Mesendoderm (in vitro differentiated cells): Measurements from ENCODE around the gene CRTC1.

Experiments used
- DNase-seq: peaks from one replicate; pipeline ENCODE4 v3.0.0; 2013
- H2AK5ac ChIP-seq: 2 replicates; pipeline ENCODE4 v1.6.1; 2013; ENCODE audit warnings: low read length, inconsistent platforms
- H2BK120ac ChIP-seq: 2 replicates; pipeline ENCODE4 v1.6.1; 2013; ENCODE audit warnings: low read depth, mild to moderate bottlenecking, low read length, moderate library complexity, mixed read lengths
- H2BK15ac ChIP-seq: replicated peaks from 2 replicates; pipeline ENCODE4 v1.6.1; 2013; ENCODE audit warnings: low read depth, mild to moderate bottlenecking, moderate library complexity
- H2BK5ac ChIP-seq: 2 replicates; pipeline ENCODE4 v1.6.1; 2013; ENCODE audit warnings: low read length, inconsistent platforms
- H3K18ac ChIP-seq: 2 replicates; pipeline ENCODE4 v1.6.1; 2013; ENCODE audit warnings: mild to moderate bottlenecking, low read length, mixed read lengths
- H3K23ac ChIP-seq: one replicate; pipeline ENCODE4 v1.6.1; 2013; ENCODE audit warnings: low read length
- H3K27ac ChIP-seq: 2 replicates; pipeline ENCODE4 v1.5.1; 2013; ENCODE audit warnings: low read depth, mild to moderate bottlenecking, inconsistent platforms, low read length, moderate library complexity
- H3K27me3 ChIP-seq: 2 replicates; pipeline ENCODE4 v1.6.1; 2013; ENCODE audit warnings: low read length, control low read depth, mild to moderate bottlenecking, inconsistent platforms; ENCODE audit not compliant: insufficient read depth, poor library complexity
- H3K36me3 ChIP-seq: 2 replicates; pipeline ENCODE4 v1.6.1; 2013; ENCODE audit warnings: low read length, inconsistent platforms; ENCODE audit not compliant: control insufficient read depth, insufficient read depth
- H3K4ac ChIP-seq: one replicate; pipeline ENCODE4 v1.6.1; 2013; ENCODE audit warnings: low read depth, mild to moderate bottlenecking, low read length, moderate library complexity
- H3K4me1 ChIP-seq: 2 replicates; pipeline ENCODE4 v1.6.1; 2013; ENCODE audit warnings: low read depth, low read length, inconsistent platforms; ENCODE audit not compliant: control insufficient read depth
- H3K4me2 ChIP-seq: 2 replicates; pipeline ENCODE4 v1.6.1; 2013; ENCODE audit warnings: low read length
- H3K4me3 ChIP-seq: 2 replicates; pipeline ENCODE4 v1.5.1; 2013; ENCODE audit warnings: mild to moderate bottlenecking, low read length
- H3K56ac ChIP-seq: one replicate; pipeline ENCODE4 v1.6.1; 2013; ENCODE audit warnings: low read length
- H3K79me1 ChIP-seq: 2 replicates; pipeline ENCODE4 v1.6.1; 2013; ENCODE audit warnings: low read length, inconsistent platforms
- H3K79me2 ChIP-seq: 2 replicates; pipeline ENCODE4 v1.6.1; 2013; ENCODE audit warnings: mild to moderate bottlenecking, low read length; ENCODE audit not compliant: control insufficient read depth, insufficient read depth
- H3K9ac ChIP-seq: 2 replicates; pipeline ENCODE4 v1.6.1; 2013; ENCODE audit warnings: low read length, inconsistent platforms
- H4K5ac ChIP-seq: one replicate; pipeline ENCODE4 v1.6.1; 2013; ENCODE audit warnings: low read length
- H4K8ac ChIP-seq: one replicate; pipeline ENCODE4 v1.6.1; 2013; ENCODE audit warnings: low read depth, mild to moderate bottlenecking, control low read depth, low read length, moderate library complexity
- WGBS: extraction: QIAGEN DNeasy Blood & Tissue Kit; methylation state at CpG from one replicate; pipeline ENCODE4 v1.1.7; 2013; ENCODE audit warnings: low lambda C conversion rate, missing lambda C conversion rate; ENCODE audit not compliant: insufficient coverage; ENCODE audit errors: extremely low coverage; 5-methylcytosine and 5-hydroxymethylcytosine counted together

The CRTC1 gene

DNA sequence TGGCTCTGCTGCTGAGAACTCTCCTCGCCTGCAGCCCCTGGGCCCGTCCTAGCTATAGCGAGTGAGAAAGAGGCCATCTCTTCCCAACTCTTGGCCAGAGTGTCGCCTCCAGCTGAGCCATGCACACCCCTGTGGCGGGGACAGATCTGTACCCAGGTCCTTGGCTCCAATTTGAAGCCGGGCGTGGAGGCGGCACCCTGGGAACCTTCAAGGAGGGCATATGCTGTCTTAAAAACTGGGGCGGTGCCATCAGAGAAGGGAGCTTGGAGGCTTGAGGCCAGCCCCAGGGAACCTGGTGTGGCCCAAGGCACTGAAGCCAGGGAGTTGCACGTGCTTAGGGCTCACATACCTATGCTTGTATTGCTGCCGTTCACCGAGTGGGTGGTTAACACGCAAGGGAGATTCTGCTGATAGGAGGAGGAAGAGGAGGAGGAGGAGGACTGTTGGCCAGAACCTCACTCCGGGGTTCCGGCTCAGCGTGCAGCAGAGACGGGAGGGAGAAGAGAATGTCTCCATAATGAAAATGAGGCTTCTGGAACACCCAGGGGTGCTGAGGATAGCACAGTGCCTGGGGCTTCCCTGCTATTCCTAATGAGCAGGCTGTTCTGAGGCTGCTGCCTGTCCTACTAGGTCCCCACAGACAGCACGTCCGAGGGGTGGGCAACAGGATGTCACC is 67.0 kb downstream of the CRTC1 start:
- no peak overlapping the region for H3K4ac ChIP-seq
- no peak overlapping the region for H4K8ac ChIP-seq
- H3K4me2 ChIP-seq: no peak overlapping the region
- H3K36me3 ChIP-seq: no peaks in the 10 kb centered on the region
- H2AK5ac ChIP-seq: no peak overlapping the region
- no peak overlapping the region for H3K27ac ChIP-seq
- no peak overlapping the region for H4K5ac ChIP-seq
- H3K23ac ChIP-seq: no peak overlapping the region
- peaks cover 6% of the 10 kb centered on the region for H3K4me1 ChIP-seq
- H3K4me3 ChIP-seq: no peak overlapping the region
- H3K9ac ChIP-seq: no peak overlapping the region
- H3K56ac ChIP-seq: peak overlapping the region; percentile 5
- WGBS: no CpG with 5 or more reads among the region's 19 CpGs
- no peak overlapping the region for H2BK15ac ChIP-seq
- H2BK120ac ChIP-seq: no peak overlapping the region
- H3K18ac ChIP-seq: no peak overlapping the region
- H2BK5ac ChIP-seq: no peak overlapping the region
- no peaks in the 10 kb centered on the region for H3K79me2 ChIP-seq
- H3K27me3 ChIP-seq: no peaks in the 10 kb centered on the region
- no peak for DNase-seq
- no peaks in the 10 kb centered on the region for H3K79me1 ChIP-seq

DNA sequence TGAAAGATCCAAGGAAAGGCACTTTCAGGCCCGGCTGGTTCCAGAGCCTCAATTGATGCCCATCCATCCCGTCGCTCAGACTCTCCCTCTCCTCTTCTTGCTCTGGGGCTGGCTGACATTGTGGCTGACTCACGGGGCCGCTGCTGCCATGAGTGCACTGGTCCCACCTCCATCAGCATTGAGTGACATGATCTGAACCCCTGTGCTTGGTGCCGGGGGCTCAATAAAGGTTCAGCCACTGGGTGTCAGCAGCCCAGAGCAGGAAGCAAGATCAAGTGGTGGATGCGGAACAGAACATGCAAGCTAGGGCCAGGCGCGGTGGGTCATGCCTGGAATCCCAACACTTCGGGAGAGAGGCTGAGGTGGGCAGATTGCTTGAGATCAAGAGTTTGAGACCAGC is 68.1 kb downstream of the CRTC1 start:
- no peak overlapping the region for H3K9ac ChIP-seq
- no peak overlapping the region for H3K56ac ChIP-seq
- WGBS: no CpG with 5 or more reads among the region's 10 CpGs
- DNase-seq: no peak
- H3K79me2 ChIP-seq: no peaks in the 10 kb centered on the region
- H2BK120ac ChIP-seq: no peak overlapping the region
- no peak overlapping the region for H2BK15ac ChIP-seq
- no peak overlapping the region for H3K18ac ChIP-seq
- H3K27ac ChIP-seq: no peak overlapping the region
- H3K4me2 ChIP-seq: no peak overlapping the region
- no peak overlapping the region for H3K4ac ChIP-seq
- no peak overlapping the region for H4K5ac ChIP-seq
- no peak overlapping the region for H2AK5ac ChIP-seq
- H3K4me3 ChIP-seq: no peak overlapping the region
- H4K8ac ChIP-seq: no peak overlapping the region
- no peaks in the 10 kb centered on the region for H3K27me3 ChIP-seq
- H3K79me1 ChIP-seq: no peaks in the 10 kb centered on the region
- H3K36me3 ChIP-seq: no peaks in the 10 kb centered on the region
- H3K4me1 ChIP-seq: peaks cover 6% of the 10 kb centered on the region
- H2BK5ac ChIP-seq: no peak overlapping the region
- H3K23ac ChIP-seq: no peak overlapping the region

GRCh38 chr19:18754501-18754900 is 71.0 kb downstream of the CRTC1 start:
- Histone ChIP-seq H4K8ac (no peak overlapping the region), H3K4me3 (no peak overlapping the region), H2BK120ac (no peak overlapping the region), H3K56ac (no peak overlapping the region), H3K4me2 (no peak overlapping the region), H3K9ac (no peak overlapping the region), H3K79me2 (no peaks in the 10 kb centered on the region), H3K27me3 (no peaks in the 10 kb centered on the region), H2BK5ac (no peak overlapping the region), H3K4me1 (peaks cover 4% of the 10 kb centered on the region), H3K79me1 (no peaks in the 10 kb centered on the region), H3K27ac (no peak overlapping the region), H2BK15ac (no peak overlapping the region), H4K5ac (no peak overlapping the region), H3K18ac (no peak overlapping the region), H2AK5ac (no peak overlapping the region), H3K4ac (no peak overlapping the region), H3K36me3 (no peaks in the 10 kb centered on the region), H3K23ac (no peak overlapping the region)
- no CpG with 5 or more reads among the region's 4 CpGs for WGBS
- DNase-seq: no peak

DNA sequence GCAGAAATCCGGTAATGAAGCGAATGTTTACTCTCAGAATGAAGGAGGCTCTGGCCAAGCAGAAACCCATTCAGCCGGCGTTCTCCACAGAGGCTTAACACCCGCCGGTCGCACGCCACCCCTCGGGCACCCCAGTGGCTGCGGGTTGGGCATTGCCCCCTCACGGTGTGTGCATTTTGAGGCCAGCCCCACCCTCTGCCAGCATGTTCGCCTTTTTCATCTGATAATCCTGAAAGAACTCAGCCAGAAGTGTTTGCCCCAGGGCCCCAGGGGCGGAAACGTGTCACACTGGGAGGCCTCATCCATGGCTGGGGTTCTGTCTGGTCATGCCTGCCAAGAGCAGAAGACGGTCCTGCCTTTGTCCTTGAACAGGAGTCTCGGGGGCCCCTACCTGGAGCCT is 73.4 kb downstream of the CRTC1 start:
- Histone ChIP-seq H2BK15ac (no peak overlapping the region), H3K4me1 (no peaks in the 10 kb centered on the region), H3K79me1 (no peaks in the 10 kb centered on the region), H3K9ac (no peak overlapping the region), H3K4me2 (no peak overlapping the region), H3K27ac (no peak overlapping the region), H3K4ac (no peak overlapping the region), H3K27me3 (no peaks in the 10 kb centered on the region), H3K23ac (no peak overlapping the region), H2BK120ac (no peak overlapping the region), H3K4me3 (no peak overlapping the region), H2AK5ac (no peak overlapping the region), H3K18ac (no peak overlapping the region), H4K8ac (no peak overlapping the region), H3K79me2 (no peaks in the 10 kb centered on the region), H2BK5ac (no peak overlapping the region), H3K56ac (no peak overlapping the region), H3K36me3 (no peaks in the 10 kb centered on the region), H4K5ac (no peak overlapping the region)
- no peak for DNase-seq
- no CpG with 5 or more reads among the region's 16 CpGs for WGBS

- Histone ChIP-seq H2BK120ac (no peak overlapping the region), H2BK5ac (no peak overlapping the region)
- WGBS: no CpG with 5 or more reads among the region's 19 CpGs
Observed at GRCh38 chr19:18759304-18759994, 76.0 kb downstream of the CRTC1 start.

More at GRCh38 chr19:18759304-18759994, 76.0 kb downstream of the CRTC1 start:
- no peak overlapping the region for H4K8ac ChIP-seq
- H3K4me1 ChIP-seq: no peaks in the 10 kb centered on the region
- H3K4ac ChIP-seq: no peak overlapping the region
- H3K79me1 ChIP-seq: no peaks in the 10 kb centered on the region
- H3K4me3 ChIP-seq: no peak overlapping the region
- no peak overlapping the region for H3K18ac ChIP-seq
- no peak overlapping the region for H3K4me2 ChIP-seq
- H3K9ac ChIP-seq: no peak overlapping the region
- no peak overlapping the region for H2BK15ac ChIP-seq
- H3K27me3 ChIP-seq: no peaks in the 10 kb centered on the region
- no peaks in the 10 kb centered on the region for H3K36me3 ChIP-seq
- H3K23ac ChIP-seq: no peak overlapping the region
- H3K56ac ChIP-seq: no peak overlapping the region
- H3K27ac ChIP-seq: no peak overlapping the region
- no peaks in the 10 kb centered on the region for H3K79me2 ChIP-seq
- no peak overlapping the region for H2AK5ac ChIP-seq
- no peak overlapping the region for H4K5ac ChIP-seq
- no peak for DNase-seq
